HepG2 (cell line): Measurements from ENCODE around the gene ZNF491. TPM values are rescaled to one million over a fixed set of nuclear protein-coding genes. Genes with fewer than 3 reads are reported as not detected.

Experiments used
- ATAC-seq: fragments of 200-7000 bp; cut with Tn5 transposase; 3 replicates; pipeline ENCODE4 v1.9.1; 2020; ENCODE audit warnings: mild to moderate bottlenecking, moderate library complexity
- BruUV-seq: library from RNA; stranded (reverse); fragments of 400-500 nt; replicated peaks from 2 replicates; lab custom pipeline; 2021; lab: Mats Ljungman, UMichigan
- CTCF ChIA-PET: fragments of 300-600 bp; formaldehyde crosslinking; extraction: SDS; loops from one replicate; lab custom pipeline; 2021; ENCODE audit warnings: low total read pairs, inconsistent platforms, low intra/inter-chr PET ratio; lab: Yijun Ruan, JAX
- POLR2A ChIA-PET: fragments of 350-600 bp; sonication (Branson Sonifier 250); formaldehyde crosslinking; loops from one replicate; lab custom pipeline; 2020; ENCODE audit warnings: antibody characterized with exemption, inconsistent platforms; lab: Yijun Ruan, JAX
- DNase-seq: peaks from one replicate; pipeline ENCODE4 v3.0.0-alpha.2; 2015; ENCODE audit warnings: low spot score
- FAIRE-seq: peaks from 3 replicates; lab custom pipeline; 2011; peaks lifted over from hg19 to GRCh38; lab: Jason Lieb, UNC
- H2AFZ ChIP-seq: one replicate; pipeline ENCODE4 v1.6.1; 2011; ENCODE audit warnings: low read length, inconsistent platforms
- H3K27ac ChIP-seq: fragments of 300-600 bp; 3 replicates; pipeline ENCODE4 v1.8.0; 2011; ENCODE audit warnings: mixed run types, mild to moderate bottlenecking, mixed read lengths, low read length, inconsistent platforms; ENCODE audit not compliant: insufficient read depth; ENCODE audit errors: extremely low read length
- H3K27me3 ChIP-seq, 2 experiments: fragments of 200-600 bp in 1 of 2; 2 replicates in 1 of 2; 3 replicates in 1 of 2; pipeline versions ENCODE4 v1.6.0 to v1.8.0; 2011; ENCODE audit warnings: low read length in 2 of 2, mild to moderate bottlenecking in 2 of 2, moderate library complexity in 2 of 2, inconsistent platforms in 1 of 2; ENCODE audit not compliant: insufficient read depth in 2 of 2, control insufficient read depth in 1 of 2
- H3K36me3 ChIP-seq, 2 experiments: fragments of 200-600 bp in 1 of 2; replicated peaks in 1 of 2; 2 replicates in 1 of 2; 3 replicates in 1 of 2; pipeline versions ENCODE4 v1.5.1 to v1.8.0; 2011; ENCODE audit warnings: low read length in 2 of 2, inconsistent platforms in 1 of 2; ENCODE audit not compliant: insufficient read depth in 2 of 2, control insufficient read depth in 1 of 2
- H3K4me1 ChIP-seq: 2 replicates; pipeline ENCODE4 v1.5.1; 2012; ENCODE audit warnings: low read length, inconsistent platforms; ENCODE audit not compliant: insufficient read depth
- H3K4me2 ChIP-seq: 2 replicates; pipeline ENCODE4 v1.6.0; 2011; ENCODE audit warnings: low read depth, low read length, inconsistent platforms
- H3K4me3 ChIP-seq, 3 experiments: fragments of 200-600 bp in 1 of 3; sonication (generic), shearing (Covaris generic) in 1 of 3; replicated peaks in 1 of 3; 2 replicates each; pipeline ENCODE4 v1.5.1; 2011 to 2016; ENCODE audit warnings: low read length in 3 of 3, inconsistent platforms in 2 of 3, low read depth in 2 of 3, mild to moderate bottlenecking in 2 of 3, control low read depth in 1 of 3, mixed read lengths in 1 of 3; ENCODE audit not compliant: insufficient read depth in 1 of 3
- H3K79me2 ChIP-seq: one replicate; pipeline ENCODE4 v1.6.1; 2011; ENCODE audit warnings: low read length, inconsistent platforms; ENCODE audit not compliant: insufficient read depth
- H3K9ac ChIP-seq: 2 replicates; pipeline ENCODE4 v1.6.0; 2011; ENCODE audit warnings: mild to moderate bottlenecking, low read depth, low read length, inconsistent platforms; ENCODE audit not compliant: insufficient read depth
- H3K9me3 ChIP-seq: 2 replicates; pipeline ENCODE4 v1.5.1; 2012; ENCODE audit warnings: mild to moderate bottlenecking, low read length
- H4K20me1 ChIP-seq: 2 replicates; pipeline ENCODE4 v1.6.0; 2011; ENCODE audit warnings: inconsistent platforms, mild to moderate bottlenecking, low read length, moderate library complexity; ENCODE audit not compliant: insufficient read depth
- HIC2 ChIP-seq: sonication (generic); formaldehyde crosslinking; IDR thresholded peaks from 2 replicates; pipeline ENCODE4 v1.9.0; 2022; ENCODE audit warnings: low read depth, missing genetic modification reagents
- JARID2 ChIP-seq: sonication (generic); formaldehyde crosslinking; IDR thresholded peaks from 2 replicates; pipeline ENCODE4 v1.8.1; 2023; ENCODE audit warnings: missing genetic modification reagents, inconsistent platforms; ENCODE audit not compliant: insufficient replicate concordance
- NFIC ChIP-seq: IDR thresholded peaks from 2 replicates; pipeline ENCODE4 v1.6.1; 2012; ENCODE audit warnings: mild to moderate bottlenecking, low read length, inconsistent platforms
- PCBP2 ChIP-seq: fragments of 200-400 bp; formaldehyde crosslinking; optimal IDR thresholded peaks from 2 replicates; pipeline ENCODE3; 2018; ENCODE audit warnings: low read length, low read depth; ENCODE audit not compliant: poor library complexity, severe bottlenecking
- RAD21 ChIP-seq: fragments of 450-650 bp; formaldehyde crosslinking; IDR thresholded peaks from 2 replicates; pipeline ENCODE4 v1.5.0; 2020; ENCODE audit warnings: mild to moderate bottlenecking
- SETDB1 ChIP-seq: sonication (generic); formaldehyde crosslinking; IDR thresholded peaks from 2 replicates; pipeline ENCODE4 v1.5.1; 2020; ENCODE audit warnings: missing genetic modification reagents, mild to moderate bottlenecking, borderline replicate concordance
- TSC22D2 ChIP-seq: sonication (generic); formaldehyde crosslinking; IDR thresholded peaks from 2 replicates; pipeline ENCODE4 v1.5.1; 2020; ENCODE audit warnings: missing genetic modification reagents, mild to moderate bottlenecking, borderline replicate concordance
- ZNF142 ChIP-seq: sonication (generic); formaldehyde crosslinking; IDR thresholded peaks from 2 replicates; pipeline ENCODE4 v1.4.0; 2020; ENCODE audit warnings: missing genetic modification reagents
- WGBS: methylation state at CpG from one replicate; pipeline ENCODE4 v1.1.6; 2017; ENCODE audit warnings: low lambda C conversion rate; 5-methylcytosine and 5-hydroxymethylcytosine counted together
- in situ Hi-C: cut with HindIII; loops from 2 replicates; pipeline ENCODE4 v1.10.0; 2017; ENCODE audit warnings: low pct_unique_long_range_greater_than_20kb; ENCODE audit not compliant: extremely low pct_ligation_motif_present
- intact Hi-C: fragments of 100-400 bp; cut with micrococcal nuclease; formaldehyde crosslinking; loops from one replicate; pipeline ENCODE4 v1.10.0; 2022; ENCODE audit not compliant: unreplicated experiment
- polyA plus RNA-seq, 8 experiments: library from polyadenylated mRNA; depleted of rRNA in 3 of 8; stranded (reverse) in 7 of 8; unstranded in 1 of 8; fragments of >200 nt; fragmentation: Illumina TruSeq in 4 of 8; extraction: Trizol in 4 of 8; gene quantifications; 2 replicates each; pipeline versions ENCODE4 v1.2.1 to v1.2.3, GENCODE V29; 2011 to 2016; ENCODE audit warnings: low read depth in 4 of 8, missing spikeins in 1 of 8, mixed read lengths in 1 of 8; ENCODE audit not compliant: insufficient read depth in 1 of 8
- total RNA-seq, 5 experiments: library from RNA; depleted of rRNA; stranded (reverse); fragments of >200 nt; fragmentation: Illumina TruSeq; extraction: Trizol; gene quantifications; 2 replicates each; pipeline ENCODE4 v1.2.3, GENCODE V29; 2016; ENCODE audit warnings: low read depth in 1 of 5
- TF ChIP-seq, protein P1 (sequence below), 2 experiments: sonication (generic) in 1 of 2; formaldehyde crosslinking in 1 of 2; IDR thresholded peaks; 2 replicates each; pipeline versions ENCODE4 v1.6.1 to v1.9.0; 2014 to 2022; ENCODE audit warnings: antibody characterized with exemption in 1 of 2, borderline replicate concordance in 1 of 2, inconsistent platforms in 1 of 2, low read depth in 1 of 2, missing genetic modification reagents in 1 of 2

Gene ZNF491
- total and polyA plus RNA-seq, 2 of the 13 experiments (the other 11 are each of a cell fraction or from before 2014, with no cell fraction given): 0.57 to 2.2 TPM

DNA sequence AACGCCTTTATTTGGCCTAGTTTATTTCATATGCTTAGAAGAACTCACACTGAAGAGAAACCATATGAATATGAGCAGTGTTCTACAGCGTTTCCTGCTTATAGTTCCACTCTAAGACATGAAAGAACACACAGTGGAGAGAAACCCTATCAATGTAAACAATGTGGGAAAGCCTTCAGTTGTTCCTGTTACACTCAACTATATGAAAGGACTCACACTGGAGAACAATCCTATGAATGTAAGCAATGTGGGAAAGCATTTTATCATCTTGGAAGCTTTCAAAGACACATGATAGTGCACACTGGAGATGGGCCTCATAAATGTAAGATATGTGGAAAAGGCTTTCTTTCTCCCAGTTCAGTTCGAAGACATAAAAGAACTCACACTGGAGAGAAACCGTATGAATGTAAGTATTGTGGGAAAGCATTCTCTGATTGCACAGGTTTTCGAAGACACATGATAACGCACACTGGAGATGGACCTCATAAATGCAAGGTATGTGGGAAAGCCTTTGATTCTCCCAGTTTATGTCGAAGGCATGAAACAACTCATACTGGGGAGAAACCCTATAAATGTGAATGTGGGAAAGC, 17.8 kb upstream of the ZNF491 start:
- ATAC-seq: no peak
- Histone ChIP-seq H3K4me1 (peaks cover 21% of the 10 kb centered on the region), H4K20me1 (no peaks in the 10 kb centered on the region), H3K9me3 (no peaks in the 10 kb centered on the region), H3K27me3 (no peaks in the 10 kb centered on the region), H3K27ac (no peak overlapping the region), H3K9ac (no peak overlapping the region), H2AFZ (no peak overlapping the region), H3K4me2 (no peak overlapping the region), H3K79me2 (peaks cover 9% of the 10 kb centered on the region), H3K36me3 (peaks cover 8 to 34% of the 10 kb centered on the region in 2 experiments), H3K4me3 (no peak overlapping the region)
- ChIA-PET CTCF (no interaction called here), POLR2A (no interaction called here)
- no peak for FAIRE-seq
- WGBS: 98% methylated on average over 7 of the region's 7 CpGs
- intact Hi-C loops (no loop called here), in situ Hi-C loops (loop anchor here (10.0 kb wide), 1 partner anchor 106 kb away; no protein-coding TSS in a partner anchor)
- no TSS peak for BruUV-seq
- no peak for DNase-seq
- TF ChIP-seq SETDB1 (CRISPR knock-in tag) (no peak), JARID2 (CRISPR knock-in tag) (no peak), ZNF142 (CRISPR knock-in tag) (no peak), RAD21 (no peak), NFIC (no peak), HIC2 (no peak), TSC22D2 (no peak), PCBP2 (no peak)
- TF ChIP-seq, protein P1, sequence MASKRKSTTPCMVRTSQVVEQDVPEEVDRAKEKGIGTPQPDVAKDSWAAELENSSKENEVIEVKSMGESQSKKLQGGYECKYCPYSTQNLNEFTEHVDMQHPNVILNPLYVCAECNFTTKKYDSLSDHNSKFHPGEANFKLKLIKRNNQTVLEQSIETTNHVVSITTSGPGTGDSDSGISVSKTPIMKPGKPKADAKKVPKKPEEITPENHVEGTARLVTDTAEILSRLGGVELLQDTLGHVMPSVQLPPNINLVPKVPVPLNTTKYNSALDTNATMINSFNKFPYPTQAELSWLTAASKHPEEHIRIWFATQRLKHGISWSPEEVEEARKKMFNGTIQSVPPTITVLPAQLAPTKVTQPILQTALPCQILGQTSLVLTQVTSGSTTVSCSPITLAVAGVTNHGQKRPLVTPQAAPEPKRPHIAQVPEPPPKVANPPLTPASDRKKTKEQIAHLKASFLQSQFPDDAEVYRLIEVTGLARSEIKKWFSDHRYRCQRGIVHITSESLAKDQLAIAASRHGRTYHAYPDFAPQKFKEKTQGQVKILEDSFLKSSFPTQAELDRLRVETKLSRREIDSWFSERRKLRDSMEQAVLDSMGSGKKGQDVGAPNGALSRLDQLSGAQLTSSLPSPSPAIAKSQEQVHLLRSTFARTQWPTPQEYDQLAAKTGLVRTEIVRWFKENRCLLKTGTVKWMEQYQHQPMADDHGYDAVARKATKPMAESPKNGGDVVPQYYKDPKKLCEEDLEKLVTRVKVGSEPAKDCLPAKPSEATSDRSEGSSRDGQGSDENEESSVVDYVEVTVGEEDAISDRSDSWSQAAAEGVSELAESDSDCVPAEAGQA (IDR thresholded peaks at IDR 0.05; ENCODE audit: low read depth): no peak
- TF ChIP-seq, protein P1 (CRISPR knock-in tag; IDR thresholded peaks at IDR 0.05; ENCODE audit: borderline replicate concordance): no peak
